HG03457 (cell line): ENCODE results near the gene MED23.
"Not testable (repeated sequence)": the region's sequence is repeated elsewhere in the genome, so short reads cannot be mapped to it uniquely, and the experiment has no call there.

Experiments
- ATAC-seq: cut with Tn5 transposase; IDR thresholded peaks from one replicate; pipeline ENCODE4 v1.9.1; 2021; ENCODE audit warnings: moderate number of reproducible peaks; ENCODE audit not compliant: unreplicated experiment

Gene MED23

GRCh38 chr6:131581523-131581922, 46.5 kb downstream of the MED23 start:
- ATAC-seq = no peak

GRCh38 chr6:131575834-131576478, 52.1 kb downstream of the MED23 start:
- no peak for ATAC-seq

GRCh38 chr6:131574686-131575085, 53.4 kb downstream of the MED23 start:
- ATAC-seq = no peak

GRCh38 chr6:131574133-131574532, 53.9 kb downstream of the MED23 start:
- ATAC-seq = no peak

- ATAC-seq = no peak
Measured at GRCh38 chr6:131572686-131573415, 55.2 kb downstream of the MED23 start, which contains the start of gene ARG1. Gene ARG1 (plus strand): TSS chr6:131573226. CDS start chr6:131573283, 57 bp downstream.

GRCh38 chr6:131568726-131569125, 59.3 kb downstream of the MED23 start:
- ATAC-seq = no peak

- no peak for ATAC-seq
Measured at GRCh38 chr6:131565056-131565455, 63.0 kb downstream of the MED23 start.

- ATAC-seq = no peak
Measured at GRCh38 chr6:131561925-131562707, 65.9 kb downstream of the MED23 start.

GRCh38 chr6:131558922-131559321, 69.1 kb downstream of the MED23 start:
- ATAC-seq = no peak

- no peak for ATAC-seq
Measured at GRCh38 chr6:131555992-131556391, 72.0 kb downstream of the MED23 start.

GRCh38 chr6:131552572-131552971, 75.5 kb downstream of the MED23 start:
- no peak for ATAC-seq

GRCh38 chr6:131551902-131552301, 76.1 kb downstream of the MED23 start:
- no peak for ATAC-seq

GRCh38 chr6:131549811-131550210, 78.2 kb downstream of the MED23 start:
- no peak for ATAC-seq

GRCh38 chr6:131548441-131548840, 79.6 kb downstream of the MED23 start:
- no peak for ATAC-seq

GRCh38 chr6:131547488-131547887, 80.6 kb downstream of the MED23 start:
- ATAC-seq = no peak

- ATAC-seq = no peak
Measured at GRCh38 chr6:131545317-131545716, 82.7 kb downstream of the MED23 start.

GRCh38 chr6:131538615-131539014, 89.4 kb downstream of the MED23 start:
- ATAC-seq = not testable (repeated sequence)

- ATAC-seq = peak; percentile 88
Measured at GRCh38 chr6:131532580-131533039, 95.4 kb downstream of the MED23 start.

GRCh38 chr6:131531681-131532080, 96.4 kb downstream of the MED23 start:
- ATAC-seq = not testable (repeated sequence)

- not testable (repeated sequence) for ATAC-seq
Measured at GRCh38 chr6:131530936-131531335, 97.1 kb downstream of the MED23 start.

- ATAC-seq = no peak
Measured at GRCh38 chr6:131524695-131525336, 103.2 kb downstream of the MED23 start.
